ENCODE measurements around the gene SSBP3.
A peak's percentile ranks its signal among the peaks of the same experiment; 100 is the strongest.

The SSBP3 gene

GRCh38 chr1:54284781-54285529, 121.2 kb downstream of the SSBP3 start:
- no peak for DNase-seq (ENCODE audit: low spot score)

GRCh38 chr1:54283635-54284385, 122.4 kb downstream of the SSBP3 start:
- no peak for DNase-seq (ENCODE audit: low spot score)

- DNase-seq (ENCODE audit: low spot score), result no peak
Observed at GRCh38 chr1:54282101-54282847, 123.9 kb downstream of the SSBP3 start.

GRCh38 chr1:54280651-54281050, 125.5 kb downstream of the SSBP3 start:
- DNase-seq (ENCODE audit: low spot score), result peak; percentile 60

- DNase-seq (ENCODE audit: low spot score), result no peak
Observed at GRCh38 chr1:54279457-54279856, 126.7 kb downstream of the SSBP3 start.

GRCh38 chr1:54278941-54279422, 127.2 kb downstream of the SSBP3 start:
- peak; percentile 84 for DNase-seq (ENCODE audit: low spot score)

GRCh38 chr1:54277451-54278341, 128.5 kb downstream of the SSBP3 start:
- no peak for DNase-seq (ENCODE audit: low spot score)

GRCh38 chr1:54276617-54277450, 129.4 kb downstream of the SSBP3 start:
- DNase-seq (ENCODE audit: low spot score), result no peak

- peak; percentile 71 for DNase-seq (ENCODE audit: low spot score)
Observed at GRCh38 chr1:54275349-54275748, 130.8 kb downstream of the SSBP3 start.

- DNase-seq (ENCODE audit: low spot score), result no peak
Observed at GRCh38 chr1:54274881-54275280, 131.3 kb downstream of the SSBP3 start.

GRCh38 chr1:54274448-54274847, 131.7 kb downstream of the SSBP3 start:
- no peak for DNase-seq (ENCODE audit: low spot score)

- no peak for DNase-seq (ENCODE audit: low spot score)
Observed at GRCh38 chr1:54273795-54274163, 132.4 kb downstream of the SSBP3 start.

- peak; percentile 93 for DNase-seq (ENCODE audit: low spot score)
Observed at GRCh38 chr1:54273092-54273794, 133.0 kb downstream of the SSBP3 start.

GRCh38 chr1:54272772-54273091, 133.5 kb downstream of the SSBP3 start:
- no peak for DNase-seq (ENCODE audit: low spot score)

GRCh38 chr1:54272134-54272533, 134.1 kb downstream of the SSBP3 start:
- DNase-seq (ENCODE audit: low spot score), result no peak

GRCh38 chr1:54271341-54271740, 134.9 kb downstream of the SSBP3 start:
- DNase-seq (ENCODE audit: low spot score), result no peak

- DNase-seq (ENCODE audit: low spot score), result no peak
Observed at GRCh38 chr1:54270543-54270942, 135.7 kb downstream of the SSBP3 start.

GRCh38 chr1:54268762-54269297, 137.4 kb downstream of the SSBP3 start:
- DNase-seq (ENCODE audit: low spot score), result no peak

- DNase-seq (ENCODE audit: low spot score), result no peak
Observed at GRCh38 chr1:54267815-54268761, 138.1 kb downstream of the SSBP3 start.

All from AG08396 (cell line).